Bronchial epithelial cell (primary cell): ENCODE measurements around the gene METTL24. TPM values are rescaled to one million over a fixed set of nuclear protein-coding genes. Genes with fewer than 3 reads are reported as not detected.
A peak's percentile ranks its signal among the peaks of the same experiment; 100 is the strongest.

Experiments used
- DNase-seq: peaks from one replicate; pipeline ENCODE4 v3.0.0-alpha.2; 2010; ENCODE audit warnings: low read depth
- FAIRE-seq: peaks from 2 replicates; lab custom pipeline; 2011; peaks lifted over from hg19 to GRCh38; lab: Jason Lieb, UNC
- H3K27me3 ChIP-seq: 2 replicates; pipeline ENCODE4 v1.5.1; 2011; ENCODE audit warnings: low read length; ENCODE audit not compliant: control insufficient read depth, insufficient read depth
- H3K36me3 ChIP-seq: 2 replicates; pipeline ENCODE4 v1.5.1; 2011; ENCODE audit warnings: low read length; ENCODE audit not compliant: control insufficient read depth, insufficient read depth
- H3K4me3 ChIP-seq: 2 replicates; pipeline ENCODE4 v1.5.1; 2011; ENCODE audit warnings: mild to moderate bottlenecking, low read depth, low read length, control low read depth
- total RNA-seq: library from RNA; depleted of rRNA; stranded (reverse); fragments of >200 nt; gene quantifications from 2 replicates; pipeline ENCODE4 v1.2.1, GENCODE V29; 2014
- TF ChIP-seq, protein P1 (sequence below): IDR thresholded peaks from 2 replicates; pipeline ENCODE4 v1.5.1; 2011; ENCODE audit warnings: mild to moderate bottlenecking, moderate library complexity, low read length, control low read depth, inconsistent platforms; ENCODE audit not compliant: insufficient read depth, severe bottlenecking

Gene METTL24
- total RNA-seq, 1 donor from 2014 or later: not detected

DNA sequence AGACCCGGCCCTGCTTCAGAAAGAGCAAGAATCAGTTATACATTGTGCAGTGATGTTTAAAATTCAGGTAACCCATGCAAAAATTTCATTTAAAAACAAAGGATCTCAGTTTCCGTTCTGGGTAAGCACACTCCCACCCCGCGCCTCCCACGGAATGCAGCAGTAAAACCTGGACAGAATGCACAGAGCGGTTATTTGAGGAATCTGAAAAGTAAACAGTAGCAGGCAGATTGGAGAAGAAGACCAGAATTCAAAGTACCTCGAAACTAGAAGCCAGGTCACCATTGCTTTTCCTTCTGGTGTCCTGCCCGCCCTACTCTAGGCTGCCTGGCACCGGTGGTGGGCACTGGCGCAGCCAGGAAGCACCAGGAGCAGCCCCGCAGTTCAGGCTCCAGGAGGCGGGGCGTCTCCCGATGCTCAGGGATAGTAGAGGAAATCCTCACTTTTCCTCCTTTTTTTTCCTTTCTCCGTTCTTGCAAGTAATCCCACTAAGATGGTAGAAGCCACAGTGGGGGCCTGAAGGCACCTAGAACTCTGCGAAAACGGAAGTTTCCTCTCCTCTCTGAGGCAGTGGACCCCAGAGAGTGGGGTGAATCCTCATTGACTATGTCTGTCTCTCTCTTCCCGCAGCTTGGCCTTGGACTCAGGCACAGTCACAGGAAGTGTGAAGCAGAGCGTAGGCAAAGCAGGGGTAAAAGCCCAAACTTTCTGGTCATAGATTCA, 28.3 kb downstream of the METTL24 start:
- TF ChIP-seq, protein P1, sequence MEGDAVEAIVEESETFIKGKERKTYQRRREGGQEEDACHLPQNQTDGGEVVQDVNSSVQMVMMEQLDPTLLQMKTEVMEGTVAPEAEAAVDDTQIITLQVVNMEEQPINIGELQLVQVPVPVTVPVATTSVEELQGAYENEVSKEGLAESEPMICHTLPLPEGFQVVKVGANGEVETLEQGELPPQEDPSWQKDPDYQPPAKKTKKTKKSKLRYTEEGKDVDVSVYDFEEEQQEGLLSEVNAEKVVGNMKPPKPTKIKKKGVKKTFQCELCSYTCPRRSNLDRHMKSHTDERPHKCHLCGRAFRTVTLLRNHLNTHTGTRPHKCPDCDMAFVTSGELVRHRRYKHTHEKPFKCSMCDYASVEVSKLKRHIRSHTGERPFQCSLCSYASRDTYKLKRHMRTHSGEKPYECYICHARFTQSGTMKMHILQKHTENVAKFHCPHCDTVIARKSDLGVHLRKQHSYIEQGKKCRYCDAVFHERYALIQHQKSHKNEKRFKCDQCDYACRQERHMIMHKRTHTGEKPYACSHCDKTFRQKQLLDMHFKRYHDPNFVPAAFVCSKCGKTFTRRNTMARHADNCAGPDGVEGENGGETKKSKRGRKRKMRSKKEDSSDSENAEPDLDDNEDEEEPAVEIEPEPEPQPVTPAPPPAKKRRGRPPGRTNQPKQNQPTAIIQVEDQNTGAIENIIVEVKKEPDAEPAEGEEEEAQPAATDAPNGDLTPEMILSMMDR: no peak
- H3K27me3 ChIP-seq: no peaks in the 10 kb centered on the region
- H3K36me3 ChIP-seq: no peaks in the 10 kb centered on the region
- FAIRE-seq: no peak
- H3K4me3 ChIP-seq: no peak overlapping the region
- no peak for DNase-seq

DNA sequence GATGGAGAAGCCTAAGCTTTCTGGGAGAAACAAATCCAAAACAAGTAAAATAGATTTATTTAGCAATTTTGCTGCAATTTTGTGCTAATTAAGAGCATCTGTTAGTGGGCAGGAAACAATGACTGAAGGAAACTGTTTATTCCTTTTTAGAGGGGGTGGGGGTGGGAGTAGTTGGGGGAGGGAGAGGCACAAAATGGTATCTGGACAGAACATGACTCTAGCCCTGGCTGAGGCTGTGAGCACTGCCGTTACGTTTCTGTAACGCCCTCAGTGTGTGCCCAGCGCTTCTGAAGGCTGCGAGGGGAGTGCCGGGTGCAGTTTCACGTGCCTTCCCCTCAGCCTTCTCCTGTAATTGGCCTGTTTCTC, 28.8 kb downstream of the METTL24 start:
- Histone ChIP-seq H3K4me3 (no peak overlapping the region), H3K36me3 (no peaks in the 10 kb centered on the region), H3K27me3 (no peaks in the 10 kb centered on the region)
- DNase-seq (no peak), FAIRE-seq (no peak)
- TF ChIP-seq, protein P1: no peak

DNA sequence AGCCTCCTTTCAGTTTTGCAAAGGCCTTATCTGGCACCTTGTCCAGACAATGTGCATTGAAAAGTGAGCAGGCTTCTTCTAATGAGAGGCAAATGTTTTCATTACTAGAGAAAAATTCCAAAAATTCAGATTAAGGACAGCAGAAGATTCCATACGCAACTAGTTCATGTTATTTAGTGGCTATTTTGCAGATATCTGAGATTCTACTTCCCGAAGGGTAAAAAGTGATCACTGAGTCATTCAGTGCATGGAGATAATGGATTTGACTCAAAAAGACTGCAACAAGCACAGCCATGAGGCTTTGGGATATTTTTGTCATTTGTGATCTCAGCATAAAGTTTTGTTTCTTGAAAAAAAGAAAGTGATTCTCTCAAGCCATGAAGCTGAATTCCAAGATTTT, 29.9 kb downstream of the METTL24 start:
- DNase-seq (no peak), FAIRE-seq (no peak)
- Histone ChIP-seq H3K36me3 (no peaks in the 10 kb centered on the region), H3K27me3 (no peaks in the 10 kb centered on the region), H3K4me3 (no peak overlapping the region)
- TF ChIP-seq, protein P1: no peak

DNA sequence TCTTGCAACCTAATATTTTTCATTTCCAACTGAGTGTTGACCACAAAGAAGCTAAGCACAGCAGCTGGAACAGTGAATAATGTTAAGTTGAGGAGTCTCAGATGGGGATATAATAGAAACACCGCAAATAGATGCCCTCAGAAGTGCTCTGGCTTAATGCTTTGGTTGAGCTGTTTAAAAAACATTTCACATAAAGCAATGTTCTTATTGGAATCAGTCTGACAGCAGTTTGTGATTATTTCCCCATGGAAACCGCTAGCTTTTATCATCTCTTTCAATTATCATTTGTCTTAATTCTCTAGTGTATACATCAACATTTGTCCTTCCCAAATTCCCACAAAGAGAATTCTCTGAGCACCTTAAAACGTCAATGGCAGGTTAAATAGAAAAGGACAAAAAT, 30.8 kb downstream of the METTL24 start:
- TF ChIP-seq, protein P1: no peak
- DNase-seq: no peak
- no peak for FAIRE-seq
- no peaks in the 10 kb centered on the region for H3K27me3 ChIP-seq
- no peak overlapping the region for H3K4me3 ChIP-seq
- no peaks in the 10 kb centered on the region for H3K36me3 ChIP-seq

DNA sequence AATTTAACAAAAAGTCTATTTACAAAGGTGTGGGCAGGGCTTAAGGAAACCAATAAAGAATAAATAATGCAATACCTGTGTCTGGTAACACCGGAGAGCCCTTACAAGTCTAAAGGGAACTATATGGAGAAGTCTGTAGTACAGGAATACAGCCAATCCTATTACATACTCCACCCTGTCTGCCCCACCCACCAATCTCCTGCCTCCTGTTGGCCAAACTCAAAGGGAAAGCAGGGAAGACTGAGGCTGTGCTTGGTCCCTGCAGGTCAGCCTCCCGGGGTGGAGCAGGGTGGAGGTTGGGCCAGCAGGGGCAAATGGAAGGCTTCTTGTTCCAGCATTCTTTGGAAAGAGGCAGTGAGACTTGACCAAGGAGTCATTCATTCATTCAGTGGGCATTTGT, 31.5 kb downstream of the METTL24 start:
- DNase-seq (no peak), FAIRE-seq (no peak)
- no peak overlapping the region for H3K4me3 ChIP-seq
- H3K27me3 ChIP-seq: no peaks in the 10 kb centered on the region
- TF ChIP-seq, protein P1: no peak
- no peaks in the 10 kb centered on the region for H3K36me3 ChIP-seq

DNA sequence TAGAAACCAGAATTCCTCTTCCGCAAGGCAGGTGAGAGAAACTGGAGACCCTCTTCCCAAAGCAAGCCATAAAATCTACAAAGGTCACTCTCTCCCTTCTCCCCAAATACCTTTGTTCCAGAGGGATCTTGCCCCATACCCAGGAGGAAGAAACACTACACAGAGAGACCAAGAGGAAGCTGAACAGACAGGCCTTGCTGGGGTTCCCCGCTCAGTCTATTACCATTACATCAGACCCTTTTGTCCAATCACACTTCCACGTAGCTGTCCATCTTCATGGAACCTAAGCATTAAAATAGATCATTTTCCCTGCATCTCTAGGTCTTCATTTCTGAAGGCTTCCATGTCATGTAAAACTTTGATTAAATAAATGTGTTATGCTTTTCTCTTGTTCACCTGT, 32.1 kb downstream of the METTL24 start:
- no peaks in the 10 kb centered on the region for H3K27me3 ChIP-seq
- H3K4me3 ChIP-seq: no peak overlapping the region
- no peaks in the 10 kb centered on the region for H3K36me3 ChIP-seq
- DNase-seq: no peak
- peak; percentile 13 for FAIRE-seq
- TF ChIP-seq, protein P1: no peak
